ENCODE data around the gene MMP24OS.

GRCh38 chr20:35284267-35284991, 6.5 kb upstream of the MMP24OS start, which contains the start of gene EIF6:
- no peak for TF ChIP-seq CTCF (IDR thresholded peaks at IDR 0.05; ENCODE audit: low read depth, low read length)
- TF ChIP-seq EZH2phosphoT487 (IDR thresholded peaks at IDR 0.05; ENCODE audit: low read depth), result no peak

Data from OCI-LY3 (cell line).